HL-60 (cell line): ENCODE measurements around the gene CD177.

ENCODE experiments used
- DNase-seq, 2 experiments: peaks; one replicate each; pipeline ENCODE4 v3.0.0-alpha.2; 2010 to 2020; ENCODE audit warnings: low read depth in 1 of 2, low spot score in 1 of 2
- H3K27ac ChIP-seq: fragments of 250-450 bp; sonication (Bioruptor Pico); replicated peaks from 2 replicates; pipeline ENCODE4 v1.5.1; 2020; ENCODE audit warnings: mild to moderate bottlenecking, moderate library complexity
- H3K27me3 ChIP-seq: fragments of 250-450 bp; sonication (Bioruptor Pico); 2 replicates; pipeline ENCODE4 v1.5.1; 2021; ENCODE audit warnings: mild to moderate bottlenecking, moderate library complexity; ENCODE audit not compliant: insufficient read depth, poor library complexity, severe bottlenecking
- H3K4me3 ChIP-seq: replicated peaks from 2 replicates; pipeline ENCODE4 v1.5.1; 2011; ENCODE audit warnings: mild to moderate bottlenecking, control low read depth, low read length; ENCODE audit not compliant: insufficient read depth
- CTCF ChIP-seq: IDR thresholded peaks from one replicate; pipeline ENCODE4 v1.5.1; 2011; ENCODE audit warnings: low read length, control low read depth, inconsistent platforms; ENCODE audit not compliant: insufficient read depth
- GABPA ChIP-seq: IDR thresholded peaks from 2 replicates; pipeline ENCODE4 v1.6.1; 2012; ENCODE audit warnings: low read depth
- POLR2AphosphoS5 ChIP-seq: IDR thresholded peaks from 2 replicates; pipeline ENCODE4 v1.6.1; 2012; ENCODE audit warnings: low read depth
- REST ChIP-seq: IDR thresholded peaks from 2 replicates; pipeline ENCODE4 v1.6.1; 2012; ENCODE audit warnings: low read depth; ENCODE audit not compliant: insufficient replicate concordance
- SPI1 ChIP-seq: IDR thresholded peaks from 2 replicates; pipeline ENCODE4 v1.6.1; 2012; ENCODE audit warnings: low read depth, mild to moderate bottlenecking, borderline replicate concordance

Gene CD177

GRCh38 chr19:43412441-43412840 lies 59.0 kb downstream of the CD177 start:
- TF ChIP-seq GABPA (no peak), REST (no peak), POLR2AphosphoS5 (no peak), CTCF (no peak), SPI1 (no peak)
- no peak for DNase-seq
- Histone ChIP-seq H3K27me3 (no peaks in the 10 kb centered on the region), H3K27ac (no peak overlapping the region), H3K4me3 (no peak overlapping the region)
